ENCODE data around the gene AZIN2. TPM values are rescaled to one million over a fixed set of nuclear protein-coding genes. Genes with fewer than 3 reads are reported as not detected.
A peak's percentile ranks its signal among the peaks of the same experiment; 100 is the strongest.
"Not testable (repeated sequence)": the region's sequence is repeated elsewhere in the genome, so short reads cannot be mapped to it uniquely, and the experiment has no call there.

Gene AZIN2
- total and polyA plus RNA-seq, 2 of the 13 experiments (the other 11 are each of a cell fraction or from before 2014, with no cell fraction given) = 1.7 to 3.5 TPM

DNA sequence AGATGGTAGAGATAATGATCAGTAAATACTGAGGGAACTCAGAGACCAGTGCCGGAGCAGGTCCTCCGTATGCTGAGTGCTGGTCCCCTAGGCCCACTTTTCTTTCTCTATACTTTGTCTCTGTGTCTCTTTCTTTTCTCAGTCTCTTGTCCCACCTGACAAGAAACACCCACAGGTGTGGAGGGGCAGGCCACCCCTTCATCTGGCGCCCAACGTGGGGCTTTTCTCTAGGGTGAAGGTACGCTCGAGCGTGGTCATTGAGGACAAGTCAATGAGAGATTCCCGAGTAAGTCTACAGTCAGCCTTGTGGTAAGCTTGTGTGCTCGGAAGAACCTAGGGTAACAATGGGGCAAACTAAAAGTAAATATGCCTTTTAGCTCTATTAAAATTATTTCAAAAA, 16.7 kb upstream of the AZIN2 start:
- BruUV-seq (replicated peaks); H3K4me2 ChIP-seq (ENCODE audit: low read depth, low read length); H4K20me1 ChIP-seq (ENCODE audit: insufficient read depth, low read length); CTCF ChIA-PET (ENCODE audit: low intra/inter-chr PET ratio, low total read pairs); intact Hi-C loops (cut with micrococcal nuclease; ENCODE audit: unreplicated experiment); ATAC-seq; H3K27me3 ChIP-seq (ENCODE audit: control insufficient read depth in 1 of 2, insufficient read depth in 2 of 2, low read length in 2 of 2); in situ Hi-C loops (cut with HindIII; ENCODE audit: extremely low pct_ligation_motif_present, low pct_unique_long_range_greater_than_20kb); H3K79me2 ChIP-seq (ENCODE audit: insufficient read depth, low read length); H3K36me3 ChIP-seq (replicated peaks in 1 of 2; ENCODE audit: control insufficient read depth in 1 of 2, insufficient read depth in 2 of 2, low read length in 2 of 2); DNase-seq (ENCODE audit: low spot score); FAIRE-seq; H3K27ac ChIP-seq (ENCODE audit: extremely low read length, insufficient read depth, low read length); H2AFZ ChIP-seq (ENCODE audit: low read length); POLR2A ChIA-PET; H3K4me1 ChIP-seq (ENCODE audit: insufficient read depth, low read length); H3K9ac ChIP-seq (ENCODE audit: insufficient read depth, low read depth, low read length); H3K4me3 ChIP-seq (replicated peaks in 1 of 3; ENCODE audit: insufficient read depth in 1 of 3, low read depth in 2 of 3, low read length in 3 of 3): not testable (repeated sequence)
- H3K9me3 ChIP-seq (ENCODE audit: low read length) = peaks cover 30% of the 10 kb centered on the region
- TF ChIP-seq SETDB1 (CRISPR knock-in tag; IDR thresholded peaks at IDR 0.05; ENCODE audit: borderline replicate concordance) = 0 out of 2 replicates have a peak, but pooled peaks have one; percentile 27
- WGBS (ENCODE audit: low lambda C conversion rate) = 49% methylated on average over 9 of the region's 9 CpGs

- no peak for TF ChIP-seq GMEB1 (CRISPR knock-in tag; IDR thresholded peaks at IDR 0.05; ENCODE audit: borderline replicate concordance)
- no peak for TF ChIP-seq ZNF597 (CRISPR knock-in tag; IDR thresholded peaks at IDR 0.05)
- TF ChIP-seq, protein P1, sequence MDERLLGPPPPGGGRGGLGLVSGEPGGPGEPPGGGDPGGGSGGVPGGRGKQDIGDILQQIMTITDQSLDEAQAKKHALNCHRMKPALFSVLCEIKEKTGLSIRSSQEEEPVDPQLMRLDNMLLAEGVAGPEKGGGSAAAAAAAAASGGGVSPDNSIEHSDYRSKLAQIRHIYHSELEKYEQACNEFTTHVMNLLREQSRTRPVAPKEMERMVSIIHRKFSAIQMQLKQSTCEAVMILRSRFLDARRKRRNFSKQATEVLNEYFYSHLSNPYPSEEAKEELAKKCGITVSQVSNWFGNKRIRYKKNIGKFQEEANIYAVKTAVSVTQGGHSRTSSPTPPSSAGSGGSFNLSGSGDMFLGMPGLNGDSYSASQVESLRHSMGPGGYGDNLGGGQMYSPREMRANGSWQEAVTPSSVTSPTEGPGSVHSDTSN (CRISPR knock-in tag; IDR thresholded peaks at IDR 0.05) = no peak
- TF ChIP-seq, protein P2, sequence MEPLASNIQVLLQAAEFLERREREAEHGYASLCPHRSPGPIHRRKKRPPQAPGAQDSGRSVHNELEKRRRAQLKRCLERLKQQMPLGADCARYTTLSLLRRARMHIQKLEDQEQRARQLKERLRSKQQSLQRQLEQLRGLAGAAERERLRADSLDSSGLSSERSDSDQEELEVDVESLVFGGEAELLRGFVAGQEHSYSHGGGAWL (CRISPR knock-in tag; IDR thresholded peaks at IDR 0.05) = no peak
- no peak for TF ChIP-seq ZBTB8A (CRISPR knock-in tag; IDR thresholded peaks at IDR 0.05; ENCODE audit: borderline replicate concordance, low read depth)
- TF ChIP-seq, protein P3, sequence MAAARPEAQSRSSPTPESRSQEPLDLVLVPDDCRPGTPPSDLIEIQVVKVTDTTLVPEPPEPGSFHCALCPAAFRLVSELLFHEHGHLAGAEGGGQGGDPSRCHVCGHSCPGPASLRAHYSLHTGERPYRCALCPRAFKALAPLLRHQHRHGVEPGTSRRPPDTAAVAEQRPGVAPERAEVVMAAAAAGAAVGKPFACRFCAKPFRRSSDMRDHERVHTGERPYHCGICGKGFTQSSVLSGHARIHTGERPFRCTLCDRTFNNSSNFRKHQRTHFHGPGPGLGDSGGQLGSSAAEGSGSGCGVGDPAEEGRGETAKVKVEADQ (CRISPR knock-in tag; IDR thresholded peaks at IDR 0.05; ENCODE audit: borderline replicate concordance) = no peak
- TF ChIP-seq ZNF160 (CRISPR knock-in tag; IDR thresholded peaks at IDR 0.05) = no peak
- TF ChIP-seq, protein P4, sequence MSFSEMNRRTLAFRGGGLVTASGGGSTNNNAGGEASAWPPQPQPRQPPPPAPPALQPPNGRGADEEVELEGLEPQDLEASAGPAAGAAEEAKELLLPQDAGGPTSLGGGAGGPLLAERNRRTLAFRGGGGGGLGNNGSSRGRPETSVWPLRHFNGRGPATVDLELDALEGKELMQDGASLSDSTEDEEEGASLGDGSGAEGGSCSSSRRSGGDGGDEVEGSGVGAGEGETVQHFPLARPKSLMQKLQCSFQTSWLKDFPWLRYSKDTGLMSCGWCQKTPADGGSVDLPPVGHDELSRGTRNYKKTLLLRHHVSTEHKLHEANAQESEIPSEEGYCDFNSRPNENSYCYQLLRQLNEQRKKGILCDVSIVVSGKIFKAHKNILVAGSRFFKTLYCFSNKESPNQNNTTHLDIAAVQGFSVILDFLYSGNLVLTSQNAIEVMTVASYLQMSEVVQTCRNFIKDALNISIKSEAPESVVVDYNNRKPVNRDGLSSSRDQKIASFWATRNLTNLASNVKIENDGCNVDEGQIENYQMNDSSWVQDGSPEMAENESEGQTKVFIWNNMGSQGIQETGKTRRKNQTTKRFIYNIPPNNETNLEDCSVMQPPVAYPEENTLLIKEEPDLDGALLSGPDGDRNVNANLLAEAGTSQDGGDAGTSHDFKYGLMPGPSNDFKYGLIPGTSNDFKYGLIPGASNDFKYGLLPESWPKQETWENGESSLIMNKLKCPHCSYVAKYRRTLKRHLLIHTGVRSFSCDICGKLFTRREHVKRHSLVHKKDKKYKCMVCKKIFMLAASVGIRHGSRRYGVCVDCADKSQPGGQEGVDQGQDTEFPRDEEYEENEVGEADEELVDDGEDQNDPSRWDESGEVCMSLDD (CRISPR knock-in tag; IDR thresholded peaks at IDR 0.05; ENCODE audit: borderline replicate concordance) = no peak
- Histone ChIP-seq H3K9ac (ENCODE audit: insufficient read depth, low read depth, low read length) (no peak overlapping the region), H3K4me3 (replicated peaks in 1 of 3; ENCODE audit: insufficient read depth in 1 of 3, low read depth in 2 of 3, low read length in 3 of 3) (no peak overlapping the region), H2AFZ (ENCODE audit: low read length) (no peak overlapping the region), H3K9me3 (ENCODE audit: low read length) (peaks cover 30% of the 10 kb centered on the region), H3K79me2 (ENCODE audit: insufficient read depth, low read length) (no peaks in the 10 kb centered on the region), H3K27me3 (ENCODE audit: control insufficient read depth in 1 of 2, insufficient read depth in 2 of 2, low read length in 2 of 2) (no peaks in the 10 kb centered on the region; a peak in 1 of 5 replicates), H3K4me1 (ENCODE audit: insufficient read depth, low read length) (no peaks in the 10 kb centered on the region), H3K4me2 (ENCODE audit: low read depth, low read length) (no peak overlapping the region), H3K36me3 (replicated peaks in 1 of 2; ENCODE audit: control insufficient read depth in 1 of 2, insufficient read depth in 2 of 2, low read length in 2 of 2) (no peaks in the 10 kb centered on the region), H3K27ac (ENCODE audit: extremely low read length, insufficient read depth, low read length) (no peak overlapping the region), H4K20me1 (ENCODE audit: insufficient read depth, low read length) (no peaks in the 10 kb centered on the region)
- BruUV-seq (replicated peaks) = no TSS peak
- WGBS (ENCODE audit: low lambda C conversion rate) = 24% methylated on average over 10 of the region's 10 CpGs
- DNase-seq (ENCODE audit: low spot score) = no peak
- ATAC-seq = no peak
- in situ Hi-C loops (cut with HindIII; ENCODE audit: extremely low pct_ligation_motif_present, low pct_unique_long_range_greater_than_20kb) (no loop called here), intact Hi-C loops (cut with micrococcal nuclease; ENCODE audit: unreplicated experiment) (no loop called here)
- no peak for FAIRE-seq
- CTCF ChIA-PET (ENCODE audit: low intra/inter-chr PET ratio, low total read pairs) = no interaction called here
- POLR2A ChIA-PET = no interaction called here
These were observed 15.7 kb upstream of the AZIN2 start for GRCh38 chr1:33065301-33065700.

All from HepG2 (cell line).